Measurements from ENCODE around the gene OSBPL6.

GRCh38 chr2:178367344-178367743, 173.0 kb downstream of the OSBPL6 start:
- TF ChIP-seq, protein P1, sequence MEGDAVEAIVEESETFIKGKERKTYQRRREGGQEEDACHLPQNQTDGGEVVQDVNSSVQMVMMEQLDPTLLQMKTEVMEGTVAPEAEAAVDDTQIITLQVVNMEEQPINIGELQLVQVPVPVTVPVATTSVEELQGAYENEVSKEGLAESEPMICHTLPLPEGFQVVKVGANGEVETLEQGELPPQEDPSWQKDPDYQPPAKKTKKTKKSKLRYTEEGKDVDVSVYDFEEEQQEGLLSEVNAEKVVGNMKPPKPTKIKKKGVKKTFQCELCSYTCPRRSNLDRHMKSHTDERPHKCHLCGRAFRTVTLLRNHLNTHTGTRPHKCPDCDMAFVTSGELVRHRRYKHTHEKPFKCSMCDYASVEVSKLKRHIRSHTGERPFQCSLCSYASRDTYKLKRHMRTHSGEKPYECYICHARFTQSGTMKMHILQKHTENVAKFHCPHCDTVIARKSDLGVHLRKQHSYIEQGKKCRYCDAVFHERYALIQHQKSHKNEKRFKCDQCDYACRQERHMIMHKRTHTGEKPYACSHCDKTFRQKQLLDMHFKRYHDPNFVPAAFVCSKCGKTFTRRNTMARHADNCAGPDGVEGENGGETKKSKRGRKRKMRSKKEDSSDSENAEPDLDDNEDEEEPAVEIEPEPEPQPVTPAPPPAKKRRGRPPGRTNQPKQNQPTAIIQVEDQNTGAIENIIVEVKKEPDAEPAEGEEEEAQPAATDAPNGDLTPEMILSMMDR (IDR thresholded peaks at IDR 0.05 in 8 of 11, conservative IDR thresholded peaks at IDR 0.05 in 3 of 11) = no peak
- TF ChIP-seq POLR2A (IDR thresholded peaks at IDR 0.05) = no peak
- TF ChIP-seq POLR2AphosphoS5 (IDR thresholded peaks at IDR 0.05) = no peak
